ENCODE measurements around the gene MTMR10. TPM values are rescaled to one million over a fixed set of nuclear protein-coding genes. Genes with fewer than 3 reads are reported as not detected.

Gene MTMR10
- polyA plus RNA-seq, 2 of the 4 experiments (the other 2 are of a cell fraction), result 11.9 to 23.1 TPM

- no peak for TF ChIP-seq HEYL (CRISPR knock-in tag; IDR thresholded peaks at IDR 0.05)
- no peak for TF ChIP-seq JUNB (IDR thresholded peaks at IDR 0.05)
- no peak for TF ChIP-seq HMGXB4 (CRISPR knock-in tag; IDR thresholded peaks at IDR 0.05; ENCODE audit: borderline replicate concordance)
- no peak for TF ChIP-seq TP53 (CRISPR knock-in tag; IDR thresholded peaks at IDR 0.05)
- no peak for TF ChIP-seq NPAS2 (CRISPR knock-in tag; IDR thresholded peaks at IDR 0.05; ENCODE audit: borderline replicate concordance)
- TF ChIP-seq NR3C1 (IDR thresholded peaks at IDR 0.05), result no peak
- TF ChIP-seq PBX3 (IDR thresholded peaks at IDR 0.05), result no peak
Measured at GRCh38 chr15:30929064-30929669, 62.3 kb downstream of the MTMR10 start (continued).

- DNase-seq (ENCODE audit: low read depth in 1 of 2, low spot score in 1 of 2) (no peak), FAIRE-seq (no peak), ATAC-seq (no peak)
- no peak for TF ChIP-seq FOSL2 (IDR thresholded peaks at IDR 0.05)
- no peak for TF ChIP-seq FOSL2 (CRISPR knock-in tag; IDR thresholded peaks at IDR 0.05)
- no peak for TF ChIP-seq CBX8 (IDR thresholded peaks at IDR 0.05)
- TF ChIP-seq KDM1A (IDR thresholded peaks at IDR 0.05; ENCODE audit: low read depth), result no peak
- TF ChIP-seq MYC (IDR thresholded peaks at IDR 0.05; ENCODE audit: borderline replicate concordance, low read length), result no peak
- no peak for TF ChIP-seq CEBPB (IDR thresholded peaks at IDR 0.05)
- no peak for TF ChIP-seq NPAS2 (CRISPR knock-in tag; IDR thresholded peaks at IDR 0.05; ENCODE audit: borderline replicate concordance)
- TF ChIP-seq HMGXB4 (CRISPR knock-in tag; IDR thresholded peaks at IDR 0.05; ENCODE audit: borderline replicate concordance), result no peak
- TF ChIP-seq E2F6 (IDR thresholded peaks at IDR 0.05; ENCODE audit: borderline replicate concordance, low read depth), result no peak
- TF ChIP-seq HEYL (CRISPR knock-in tag; IDR thresholded peaks at IDR 0.05), result no peak
- TF ChIP-seq KDM5A (IDR thresholded peaks at IDR 0.05), result no peak
- no peak for TF ChIP-seq POLR2A (IDR thresholded peaks at IDR 0.05; ENCODE audit: low read length)
- TF ChIP-seq, protein P1, sequence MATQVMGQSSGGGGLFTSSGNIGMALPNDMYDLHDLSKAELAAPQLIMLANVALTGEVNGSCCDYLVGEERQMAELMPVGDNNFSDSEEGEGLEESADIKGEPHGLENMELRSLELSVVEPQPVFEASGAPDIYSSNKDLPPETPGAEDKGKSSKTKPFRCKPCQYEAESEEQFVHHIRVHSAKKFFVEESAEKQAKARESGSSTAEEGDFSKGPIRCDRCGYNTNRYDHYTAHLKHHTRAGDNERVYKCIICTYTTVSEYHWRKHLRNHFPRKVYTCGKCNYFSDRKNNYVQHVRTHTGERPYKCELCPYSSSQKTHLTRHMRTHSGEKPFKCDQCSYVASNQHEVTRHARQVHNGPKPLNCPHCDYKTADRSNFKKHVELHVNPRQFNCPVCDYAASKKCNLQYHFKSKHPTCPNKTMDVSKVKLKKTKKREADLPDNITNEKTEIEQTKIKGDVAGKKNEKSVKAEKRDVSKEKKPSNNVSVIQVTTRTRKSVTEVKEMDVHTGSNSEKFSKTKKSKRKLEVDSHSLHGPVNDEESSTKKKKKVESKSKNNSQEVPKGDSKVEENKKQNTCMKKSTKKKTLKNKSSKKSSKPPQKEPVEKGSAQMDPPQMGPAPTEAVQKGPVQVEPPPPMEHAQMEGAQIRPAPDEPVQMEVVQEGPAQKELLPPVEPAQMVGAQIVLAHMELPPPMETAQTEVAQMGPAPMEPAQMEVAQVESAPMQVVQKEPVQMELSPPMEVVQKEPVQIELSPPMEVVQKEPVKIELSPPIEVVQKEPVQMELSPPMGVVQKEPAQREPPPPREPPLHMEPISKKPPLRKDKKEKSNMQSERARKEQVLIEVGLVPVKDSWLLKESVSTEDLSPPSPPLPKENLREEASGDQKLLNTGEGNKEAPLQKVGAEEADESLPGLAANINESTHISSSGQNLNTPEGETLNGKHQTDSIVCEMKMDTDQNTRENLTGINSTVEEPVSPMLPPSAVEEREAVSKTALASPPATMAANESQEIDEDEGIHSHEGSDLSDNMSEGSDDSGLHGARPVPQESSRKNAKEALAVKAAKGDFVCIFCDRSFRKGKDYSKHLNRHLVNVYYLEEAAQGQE (IDR thresholded peaks at IDR 0.05), result no peak
- no peak for TF ChIP-seq CBX2 (IDR thresholded peaks at IDR 0.05; ENCODE audit: borderline replicate concordance, low read depth)
- ChIA-PET CTCF (no interaction called here), POLR2A (no interaction called here)
- whole genome bisulfite sequencing (ENCODE audit: missing lambda C conversion rate), result 90% methylated on average over 5 of the region's 5 CpGs
- Histone ChIP-seq H3K4me1 (no peaks in the 10 kb centered on the region), H3K27ac (no peak overlapping the region), H3K9me3 (no peaks in the 10 kb centered on the region), H3K4me2 (no peak overlapping the region), H3K4me3 (no peak overlapping the region)
Measured at GRCh38 chr15:30928076-30928475, 63.4 kb downstream of the MTMR10 start.

Measured in A549 (cell line).